HG03103 (cell line): Measurements from ENCODE around the gene GAST.
A peak's percentile ranks its signal among the peaks of the same experiment; 100 is the strongest.
"Not testable (repeated sequence)": the region's sequence is repeated elsewhere in the genome, so short reads cannot be mapped to it uniquely, and the experiment has no call there.

Source experiments
- ATAC-seq: cut with Tn5 transposase; IDR thresholded peaks from one replicate; pipeline ENCODE4 v1.9.1; 2021; ENCODE audit warnings: low read depth; ENCODE audit not compliant: unreplicated experiment

The GAST gene

GRCh38 chr17:41711669-41712400, at the start of gene GAST:
Gene GAST, plus strand, starts transcription at chr17:41712331. Its CDS starts 3,106 bp downstream, at chr17:41715437.
- no peak for ATAC-seq

DNA sequence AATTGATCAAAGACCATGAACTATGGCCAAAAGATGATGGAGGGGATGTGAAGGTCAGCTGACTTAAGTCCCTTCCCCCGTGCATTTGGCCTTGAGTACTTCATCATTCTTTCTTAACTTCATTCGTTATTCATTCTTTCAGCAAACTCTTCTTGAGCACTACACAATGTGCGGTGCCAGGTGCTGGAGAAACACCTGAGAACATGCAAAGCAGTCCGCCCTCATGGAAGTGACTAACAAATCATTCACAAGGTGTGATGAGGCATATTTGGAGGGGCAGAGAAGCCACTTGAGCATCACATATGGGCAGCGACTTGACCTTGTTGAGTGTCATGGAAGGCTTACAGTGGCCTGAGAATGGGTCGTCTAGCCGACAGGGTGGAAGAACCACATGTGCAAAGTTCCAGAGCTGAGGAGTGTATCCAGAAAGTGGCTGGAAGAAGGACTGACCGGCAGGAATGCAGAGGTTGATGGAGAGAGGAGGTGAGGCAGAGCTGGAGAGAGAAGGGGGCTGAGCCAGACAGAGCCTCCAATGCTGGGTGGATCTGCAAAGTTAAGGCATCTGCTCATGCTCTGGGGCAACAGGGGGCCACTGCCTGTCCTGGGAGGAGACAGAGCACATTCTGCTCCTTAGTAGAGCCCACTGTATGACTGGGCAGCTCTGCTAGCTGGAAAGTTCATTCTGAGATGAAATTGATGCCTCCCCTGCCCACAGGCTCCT, 48.5 kb upstream of the GAST start:
- no peak for ATAC-seq

GRCh38 chr17:41664172-41664457, 48.0 kb upstream of the GAST start:
- ATAC-seq: no peak

DNA sequence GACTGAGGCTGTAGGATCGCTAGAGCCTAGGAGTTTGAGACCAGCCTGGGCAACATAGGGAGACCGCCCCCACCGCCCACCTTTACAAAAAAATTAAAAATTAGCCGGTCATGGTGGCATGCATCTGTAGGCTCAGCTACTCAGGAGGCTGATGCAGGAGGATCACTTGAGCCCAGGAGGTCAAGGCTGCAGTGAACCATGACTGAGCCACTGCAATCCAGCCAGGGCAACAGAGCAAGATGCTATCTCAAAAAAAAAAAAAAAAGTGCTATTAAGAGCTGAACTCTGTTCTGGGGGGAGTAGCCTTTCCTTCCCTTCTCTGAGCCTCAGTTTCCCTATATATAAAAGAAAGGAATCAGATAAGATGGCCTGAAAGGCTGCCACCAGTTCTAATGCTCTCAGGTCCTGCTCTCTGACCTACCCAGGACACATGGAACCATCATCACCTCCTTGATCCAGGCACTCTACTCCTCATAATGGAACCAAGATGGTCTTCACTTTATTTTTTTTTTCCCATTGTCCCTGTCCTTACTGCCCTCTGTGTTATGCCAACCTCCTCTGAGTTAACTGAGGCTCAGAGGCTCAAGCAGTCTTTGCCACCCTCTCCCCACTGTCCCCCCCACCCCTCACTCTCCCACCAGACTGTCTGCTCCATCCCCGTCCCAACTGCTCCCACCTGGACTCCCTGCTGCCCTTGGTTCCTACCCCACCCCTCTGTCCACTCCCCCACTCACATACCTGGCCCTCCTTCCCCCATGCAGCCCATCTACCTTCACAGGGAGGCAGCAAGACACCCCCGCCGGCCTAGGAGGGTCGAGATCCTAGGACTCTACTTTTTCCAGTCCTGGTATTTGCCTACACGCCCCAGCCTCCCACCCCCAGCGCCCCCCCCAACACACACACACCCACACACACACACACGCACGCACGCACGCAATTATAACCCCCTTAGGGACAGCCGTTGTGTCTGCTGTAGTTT, 47.3 kb upstream of the GAST start:
- ATAC-seq: no peak

DNA sequence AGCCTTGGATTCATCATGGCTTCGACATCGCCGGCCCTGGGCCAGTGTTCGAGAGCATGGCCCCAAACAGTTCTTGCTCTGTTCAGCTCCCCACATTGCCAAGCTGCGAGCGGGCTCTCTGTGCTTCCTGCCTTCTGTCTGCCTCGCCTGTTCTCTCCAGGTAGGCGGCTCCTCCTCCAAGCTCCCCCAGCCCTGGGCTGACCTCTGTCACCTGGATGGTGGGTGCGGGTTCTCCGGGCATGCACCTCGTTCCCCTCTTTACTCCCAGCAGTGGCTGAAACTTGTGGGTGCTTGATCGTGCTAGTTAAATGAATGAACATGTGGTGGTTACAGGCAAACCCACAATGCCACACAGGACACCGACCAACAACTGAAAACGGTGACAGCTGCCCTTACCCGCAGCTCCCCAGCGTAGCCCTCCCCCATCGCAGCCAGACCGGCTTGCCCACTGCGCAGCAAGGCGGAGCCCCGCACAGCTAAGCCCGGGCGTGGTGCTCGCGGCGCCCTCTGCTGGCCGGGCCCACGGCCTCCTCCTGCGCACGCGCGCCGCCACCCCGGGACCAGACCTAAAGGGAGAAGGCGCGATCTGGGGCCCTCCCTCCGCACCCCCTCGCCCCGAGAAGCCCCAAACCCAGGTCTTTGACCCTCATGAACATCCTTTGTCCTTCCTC, 46.4 kb upstream of the GAST start:
- peak; percentile 58 for ATAC-seq

DNA sequence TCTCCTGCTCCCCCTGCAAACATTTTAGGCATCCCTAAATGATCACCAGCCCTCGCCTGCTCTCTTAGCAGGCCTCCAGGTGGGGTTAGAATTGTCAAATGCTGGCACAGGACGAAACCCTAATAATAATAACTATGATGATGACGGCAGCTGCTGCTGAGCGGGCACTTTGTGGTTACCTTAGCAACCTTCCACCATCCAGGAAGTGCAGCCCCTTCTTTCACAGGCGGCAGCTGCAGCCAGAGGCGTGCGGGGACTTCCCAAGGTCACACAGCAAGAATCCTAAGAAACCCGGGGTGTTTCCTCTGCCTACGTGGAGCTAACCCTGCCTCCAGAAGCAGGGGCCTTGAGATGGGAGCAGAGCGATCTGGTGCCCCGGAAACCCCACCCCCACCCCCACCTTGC, 45.9 kb upstream of the GAST start:
- peak; percentile 35 for ATAC-seq

GRCh38 chr17:41666708-41667279, 45.3 kb upstream of the GAST start:
- ATAC-seq: peak; percentile 33

DNA sequence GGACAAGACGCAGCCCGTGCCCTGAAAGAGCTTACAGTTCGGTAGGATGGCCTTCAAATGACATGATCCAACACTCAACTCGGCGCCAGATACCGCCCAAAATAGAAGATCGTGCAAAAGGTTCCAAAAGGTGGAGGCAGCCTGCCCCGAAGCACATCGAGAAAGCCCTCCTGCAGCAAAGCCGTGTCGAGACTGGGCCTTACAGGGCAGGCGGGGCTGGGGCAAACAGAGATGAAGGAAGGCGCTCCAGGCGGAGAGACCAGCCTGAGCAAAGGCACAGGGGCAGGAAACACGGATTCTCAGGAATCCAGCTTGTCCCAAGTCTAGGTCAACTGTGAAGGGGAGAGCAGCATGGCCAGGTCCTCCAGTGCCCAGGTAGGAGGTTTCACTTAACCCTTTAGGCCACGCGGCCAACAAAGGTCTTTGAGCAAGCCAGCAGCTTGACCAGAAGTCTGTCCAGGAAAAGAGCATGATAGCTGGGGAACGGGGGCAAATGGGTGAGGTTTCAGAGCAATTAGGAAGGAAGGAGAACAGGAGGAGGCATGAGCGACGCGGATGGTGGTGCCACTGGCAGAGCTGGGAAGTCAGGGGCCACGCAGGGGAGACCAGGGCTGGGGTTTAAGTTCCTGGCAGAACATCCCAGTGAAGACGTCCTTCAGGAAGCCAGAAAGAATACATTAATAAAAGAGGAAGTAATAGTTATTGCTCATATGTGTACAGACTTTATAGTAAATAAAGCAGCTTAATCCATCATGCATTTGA, 44.7 kb upstream of the GAST start:
- ATAC-seq: no peak

DNA sequence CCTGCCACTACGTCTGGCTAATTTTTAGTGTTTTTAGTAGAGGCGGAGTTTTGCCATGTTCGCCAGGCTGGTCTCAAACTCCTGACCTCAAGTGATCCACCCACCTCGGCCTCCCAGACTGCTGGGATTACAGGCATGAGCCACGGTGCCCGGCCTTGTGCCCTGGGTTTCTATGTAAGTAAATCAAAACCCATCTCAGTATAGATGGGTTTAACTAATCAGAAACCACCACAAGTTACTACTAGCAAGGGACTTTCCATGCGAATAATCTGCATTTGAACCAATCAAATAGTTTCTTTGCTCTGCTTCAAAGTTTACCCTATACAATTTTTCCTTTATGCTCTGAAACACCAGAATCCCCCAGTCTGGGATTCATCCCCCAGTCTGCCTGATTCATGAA, 40.0 kb upstream of the GAST start:
- ATAC-seq: no peak

GRCh38 chr17:41675157-41676057, 36.7 kb upstream of the GAST start:
- ATAC-seq: not testable (repeated sequence)

DNA sequence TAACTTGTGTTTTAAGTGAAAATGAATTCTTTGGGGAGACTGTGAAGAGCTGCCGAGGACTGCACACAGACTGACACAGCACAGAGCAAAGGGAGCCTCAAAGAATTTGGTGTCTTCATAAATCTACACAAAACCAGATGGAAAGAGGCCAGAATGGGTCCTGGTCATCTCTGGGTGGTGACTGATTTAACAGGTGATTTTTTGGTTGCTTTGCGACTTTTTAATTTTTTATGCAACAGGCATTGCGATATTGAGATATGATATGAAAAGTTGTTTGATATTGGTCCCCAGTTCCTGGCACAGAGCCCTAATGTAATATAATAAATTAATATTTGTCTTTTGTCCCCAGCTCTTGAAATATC, 36.1 kb upstream of the GAST start:
- ATAC-seq: no peak

- no peak for ATAC-seq
Measured at GRCh38 chr17:41678411-41678906, 33.7 kb upstream of the GAST start.

DNA sequence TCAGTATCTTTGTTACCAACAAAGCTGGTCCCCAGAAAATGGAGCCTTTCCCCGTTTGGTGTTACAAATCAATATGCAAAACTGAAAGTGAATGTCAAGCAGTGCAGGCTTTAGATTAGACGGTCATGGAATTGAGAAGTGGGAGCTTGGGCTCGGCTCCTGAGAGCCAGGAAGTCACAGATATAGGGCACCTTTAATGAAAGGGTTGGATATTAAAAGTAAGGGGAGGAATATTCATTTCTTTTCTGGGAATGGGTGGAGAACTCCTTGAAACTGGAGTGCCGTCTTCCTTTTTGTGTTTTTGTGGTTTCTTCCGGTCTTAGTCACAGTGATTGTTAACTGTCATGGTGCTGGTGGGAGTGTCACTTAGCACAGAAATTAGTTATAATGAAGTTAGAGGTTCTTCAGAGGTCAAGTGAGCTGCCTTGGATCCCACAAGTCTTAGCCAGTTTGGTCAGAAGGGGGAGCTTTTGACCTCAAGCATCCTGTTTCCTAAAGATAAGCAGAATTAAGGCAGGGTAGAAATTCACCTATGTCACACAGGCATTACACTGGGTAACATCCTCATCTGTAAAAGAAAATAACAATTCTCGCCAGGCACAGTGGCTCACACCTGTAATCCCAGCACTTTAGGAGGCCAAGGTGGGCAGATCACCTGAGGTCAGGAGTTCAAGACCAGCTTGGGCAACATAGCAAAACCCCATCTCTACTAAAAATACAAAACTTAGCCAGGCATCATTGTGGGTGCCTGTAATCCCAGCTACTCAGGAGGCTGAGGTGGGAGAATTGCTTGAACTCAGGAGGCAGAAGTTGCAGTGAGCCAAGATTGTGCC, 33.0 kb upstream of the GAST start:
- peak; percentile 52 for ATAC-seq

GRCh38 chr17:41679740-41680425, 32.2 kb upstream of the GAST start:
- ATAC-seq: no peak

DNA sequence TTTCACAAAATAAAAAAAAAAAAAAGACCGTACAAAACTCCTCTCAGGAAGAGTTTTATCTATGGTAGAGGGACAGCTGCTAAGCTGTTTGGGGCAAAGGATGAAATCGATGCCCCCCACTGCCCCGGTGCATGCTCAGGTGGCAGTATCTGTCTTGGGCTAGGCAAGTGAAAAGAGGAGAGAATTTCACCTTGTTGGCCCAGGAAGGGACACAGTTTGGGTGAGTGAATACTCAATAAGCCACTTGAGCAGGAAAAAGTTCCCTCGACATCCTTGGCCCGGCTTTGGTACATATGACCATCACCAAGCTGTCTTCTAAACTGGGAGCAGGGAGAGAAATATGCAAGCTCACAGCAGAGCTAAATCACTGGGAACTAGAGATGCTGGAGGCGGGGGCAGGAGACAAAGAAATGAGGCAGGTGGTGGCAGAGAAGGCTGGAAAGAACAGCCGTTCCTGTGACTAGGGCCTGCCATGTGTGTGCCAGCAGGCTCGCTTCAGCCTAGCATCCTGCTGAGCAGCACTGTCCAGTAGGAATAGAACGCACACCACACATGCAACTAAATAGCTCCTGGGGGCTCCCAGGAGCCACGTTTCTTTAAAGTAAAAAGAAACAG, 31.6 kb upstream of the GAST start:
- no peak for ATAC-seq

DNA sequence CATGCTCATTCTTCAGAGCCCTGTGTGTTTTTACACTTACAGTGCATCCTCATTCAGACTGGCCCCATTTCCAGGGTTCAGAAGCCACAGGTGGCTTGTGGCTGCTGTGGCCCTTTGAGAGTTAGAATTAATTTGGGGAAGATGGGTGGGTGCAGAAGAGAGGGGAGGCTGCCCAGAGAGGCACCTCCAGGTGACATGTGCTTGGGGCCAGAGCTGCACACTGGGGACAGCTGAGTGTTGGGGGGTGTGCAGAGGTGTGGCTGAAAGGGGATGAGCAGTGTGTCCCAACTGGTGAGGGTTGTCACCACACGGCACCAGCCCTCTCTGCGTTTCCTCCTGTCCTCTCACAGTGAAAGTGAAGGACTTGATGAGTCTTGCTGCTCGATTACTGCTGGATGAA, 30.4 kb upstream of the GAST start:
- ATAC-seq: no peak

DNA sequence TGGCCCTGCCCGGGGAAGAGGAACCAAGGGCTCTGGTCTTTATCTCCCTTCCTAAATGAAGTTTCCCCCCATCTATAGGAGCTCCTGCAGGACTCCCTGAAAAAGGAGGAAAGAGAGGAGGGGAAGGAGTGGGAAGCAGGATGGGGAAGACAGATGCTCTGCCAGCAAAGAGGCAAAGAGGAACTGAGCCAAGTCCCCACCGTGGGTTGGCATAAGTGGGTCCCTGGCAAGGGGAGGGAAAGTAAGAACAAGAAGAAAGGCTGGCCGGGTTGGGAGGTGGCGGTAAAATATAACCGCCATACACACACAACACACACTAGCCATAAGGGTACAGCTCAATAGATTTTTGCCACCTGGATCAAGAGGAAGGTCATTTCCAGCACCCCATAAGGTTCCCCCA, 29.5 kb upstream of the GAST start:
- ATAC-seq: no peak
